HCT116 (cell line): ENCODE measurements around the gene ACTR1B. TPM values are rescaled to one million over a fixed set of nuclear protein-coding genes. Genes with fewer than 3 reads are reported as not detected.

Source experiments
- ATF3 ChIP-seq: IDR thresholded peaks from 2 replicates; pipeline ENCODE4 v1.6.1; 2012
- CBX3 ChIP-seq: IDR thresholded peaks from 2 replicates; pipeline ENCODE4 v1.6.1; 2012; ENCODE audit warnings: low read depth
- CEBPB ChIP-seq: IDR thresholded peaks from 2 replicates; pipeline ENCODE4 v1.6.1; 2012; ENCODE audit warnings: low read depth
- CTCF ChIP-seq, 3 experiments: fragments of 200-600 bp in 1 of 3; sonication (generic) in 1 of 3; IDR thresholded peaks in 2 of 3; conservative IDR thresholded peaks in 1 of 3; 2 replicates each; pipeline ENCODE4 v1.5.1; 2012 to 2017; ENCODE audit warnings: low read depth in 2 of 3, low read length in 2 of 3, antibody characterized with exemption in 1 of 3, borderline replicate concordance in 1 of 3, control low read depth in 1 of 3, mild to moderate bottlenecking in 1 of 3, mixed read lengths in 1 of 3, mixed run types in 1 of 3, moderate library complexity in 1 of 3; ENCODE audit not compliant: insufficient read depth in 1 of 3
- EGR1 ChIP-seq: IDR thresholded peaks from 2 replicates; pipeline ENCODE4 v1.6.1; 2012; ENCODE audit warnings: low read depth
- EZH2 ChIP-seq: fragments of 200-600 bp; sonication (generic); IDR thresholded peaks from 2 replicates; pipeline ENCODE4 v1.6.1; 2017; ENCODE audit warnings: antibody characterized with exemption, mixed run types
- POLR2AphosphoS5 ChIP-seq: IDR thresholded peaks from 2 replicates; pipeline ENCODE4 v1.6.1; 2011; ENCODE audit warnings: mild to moderate bottlenecking, low read depth, low read length, moderate library complexity
- SIN3A ChIP-seq: IDR thresholded peaks from 2 replicates; pipeline ENCODE4 v1.6.1; 2012; ENCODE audit warnings: low read depth
- SP1 ChIP-seq: IDR thresholded peaks from 2 replicates; pipeline ENCODE4 v1.6.1; 2012; ENCODE audit warnings: low read depth
- SRF ChIP-seq: IDR thresholded peaks from 2 replicates; pipeline ENCODE4 v1.6.1; 2012; ENCODE audit warnings: low read depth
- YY1 ChIP-seq: IDR thresholded peaks from 2 replicates; pipeline ENCODE4 v1.6.1; 2011; ENCODE audit warnings: low read length, low read depth, moderate library complexity, mild to moderate bottlenecking; ENCODE audit not compliant: insufficient replicate concordance; ENCODE audit errors: extremely low read depth
- ZFX ChIP-seq: fragments of 450-650 bp; IDR thresholded peaks from 2 replicates; pipeline ENCODE4 v1.6.1; 2017
- total RNA-seq: library from RNA; stranded (reverse); gene quantifications from one replicate; pipeline ENCODE4 v1.2.1, GENCODE V29; 2021; ENCODE audit not compliant: unreplicated experiment
- TF ChIP-seq, protein P1 (sequence below): IDR thresholded peaks from 2 replicates; pipeline ENCODE4 v1.6.1; 2012; ENCODE audit warnings: low read depth

The ACTR1B gene
- total RNA-seq, 1 experiment from 2014 or later = 42.8 TPM

DNA sequence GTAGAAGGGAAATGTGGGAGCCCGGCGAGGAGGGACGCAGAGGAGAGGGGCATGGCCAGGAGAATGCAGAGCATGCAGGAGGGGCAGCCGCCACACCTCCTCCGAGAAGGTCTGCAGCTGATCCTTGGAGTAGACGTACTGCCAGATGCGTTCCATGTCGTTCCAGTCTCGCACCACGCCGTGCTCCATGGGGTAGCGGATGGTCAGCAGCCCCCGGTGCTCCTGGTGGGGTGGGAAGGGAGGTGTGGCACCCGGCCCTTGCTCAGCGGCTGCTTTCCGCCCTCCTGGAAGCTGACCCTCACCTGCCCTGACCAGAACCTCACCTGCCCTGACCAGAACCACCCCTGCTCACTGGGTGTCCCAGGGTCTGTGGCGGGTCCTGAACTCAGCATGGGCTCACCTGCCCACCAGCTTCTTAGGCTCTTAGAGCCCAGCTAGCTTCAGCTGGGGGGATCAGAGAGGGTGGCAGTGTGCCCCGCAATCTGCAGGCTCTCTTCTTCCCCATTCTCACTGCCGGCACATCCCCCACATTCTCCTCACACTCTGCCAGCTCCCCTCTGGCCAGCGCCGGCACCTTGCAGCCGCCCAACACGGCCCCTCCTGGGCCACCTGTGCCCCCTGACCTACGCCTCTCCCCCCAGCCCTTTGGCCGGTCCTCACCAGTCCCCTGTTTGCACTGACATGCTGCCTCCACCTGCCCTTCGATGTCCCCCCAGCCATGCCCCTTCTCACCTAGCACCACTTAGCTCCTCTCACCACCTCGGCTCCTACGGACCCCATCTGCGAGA is 4.4 kb downstream of the ACTR1B start (continued):
- TF ChIP-seq, protein P1, sequence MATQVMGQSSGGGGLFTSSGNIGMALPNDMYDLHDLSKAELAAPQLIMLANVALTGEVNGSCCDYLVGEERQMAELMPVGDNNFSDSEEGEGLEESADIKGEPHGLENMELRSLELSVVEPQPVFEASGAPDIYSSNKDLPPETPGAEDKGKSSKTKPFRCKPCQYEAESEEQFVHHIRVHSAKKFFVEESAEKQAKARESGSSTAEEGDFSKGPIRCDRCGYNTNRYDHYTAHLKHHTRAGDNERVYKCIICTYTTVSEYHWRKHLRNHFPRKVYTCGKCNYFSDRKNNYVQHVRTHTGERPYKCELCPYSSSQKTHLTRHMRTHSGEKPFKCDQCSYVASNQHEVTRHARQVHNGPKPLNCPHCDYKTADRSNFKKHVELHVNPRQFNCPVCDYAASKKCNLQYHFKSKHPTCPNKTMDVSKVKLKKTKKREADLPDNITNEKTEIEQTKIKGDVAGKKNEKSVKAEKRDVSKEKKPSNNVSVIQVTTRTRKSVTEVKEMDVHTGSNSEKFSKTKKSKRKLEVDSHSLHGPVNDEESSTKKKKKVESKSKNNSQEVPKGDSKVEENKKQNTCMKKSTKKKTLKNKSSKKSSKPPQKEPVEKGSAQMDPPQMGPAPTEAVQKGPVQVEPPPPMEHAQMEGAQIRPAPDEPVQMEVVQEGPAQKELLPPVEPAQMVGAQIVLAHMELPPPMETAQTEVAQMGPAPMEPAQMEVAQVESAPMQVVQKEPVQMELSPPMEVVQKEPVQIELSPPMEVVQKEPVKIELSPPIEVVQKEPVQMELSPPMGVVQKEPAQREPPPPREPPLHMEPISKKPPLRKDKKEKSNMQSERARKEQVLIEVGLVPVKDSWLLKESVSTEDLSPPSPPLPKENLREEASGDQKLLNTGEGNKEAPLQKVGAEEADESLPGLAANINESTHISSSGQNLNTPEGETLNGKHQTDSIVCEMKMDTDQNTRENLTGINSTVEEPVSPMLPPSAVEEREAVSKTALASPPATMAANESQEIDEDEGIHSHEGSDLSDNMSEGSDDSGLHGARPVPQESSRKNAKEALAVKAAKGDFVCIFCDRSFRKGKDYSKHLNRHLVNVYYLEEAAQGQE = no peak
- TF ChIP-seq ATF3 = no peak
- no peak for TF ChIP-seq EZH2
- no peak for TF ChIP-seq SRF
- TF ChIP-seq SP1 = no peak
- TF ChIP-seq SIN3A = no peak
- TF ChIP-seq POLR2AphosphoS5 = no peak
- TF ChIP-seq CBX3 = no peak
- TF ChIP-seq ZFX = no peak
- no peak for TF ChIP-seq CTCF (IDR thresholded peaks at IDR 0.05 in 2 of 3, conservative IDR thresholded peaks at IDR 0.05 in 1 of 3; ENCODE audit: borderline replicate concordance in 1 of 3, insufficient read depth in 1 of 3, low read depth in 2 of 3, low read length in 2 of 3)
- no peak for TF ChIP-seq YY1
- no peak for TF ChIP-seq CEBPB
- no peak for TF ChIP-seq EGR1
